ACC112 (cell line): ENCODE results near the gene RGPD5.
"Not testable (repeated sequence)": the region's sequence is repeated elsewhere in the genome, so short reads cannot be mapped to it uniquely, and the experiment has no call there.

Experiments
- H2AFZ ChIP-seq: fragments of 200-600 bp; sonication (generic); one replicate; pipeline ENCODE4 v1.6.0; 2017; ENCODE audit warnings: antibody characterized with exemption, low read length; ENCODE audit not compliant: unreplicated experiment
- H3K27ac ChIP-seq: fragments of 200-600 bp; sonication (generic); 2 replicates; pipeline ENCODE4 v1.5.1; 2014; ENCODE audit warnings: low read depth, mild to moderate bottlenecking, antibody characterized with exemption, low read length, moderate library complexity
- H3K27me3 ChIP-seq: fragments of 200-600 bp; sonication (generic); 2 replicates; pipeline ENCODE4 v1.6.1; 2014; ENCODE audit warnings: mild to moderate bottlenecking, antibody characterized with exemption, low read length, moderate library complexity, mixed read lengths; ENCODE audit not compliant: insufficient read depth
- H3K36me3 ChIP-seq: fragments of 200-600 bp; sonication (generic); 2 replicates; pipeline ENCODE4 v1.6.1; 2016; ENCODE audit warnings: mild to moderate bottlenecking, antibody characterized with exemption, low read length, moderate library complexity, mixed read lengths; ENCODE audit not compliant: insufficient read depth
- H3K4me1 ChIP-seq: fragments of 200-600 bp; sonication (generic); one replicate; pipeline ENCODE4 v1.6.1; 2016; ENCODE audit warnings: low read length, mixed read lengths; ENCODE audit not compliant: insufficient read depth, unreplicated experiment, control insufficient read depth
- H3K4me3 ChIP-seq: fragments of 200-600 bp; sonication (generic); 2 replicates; pipeline ENCODE4 v1.5.1; 2014; ENCODE audit warnings: mild to moderate bottlenecking, low read depth, low read length
- H3K79me2 ChIP-seq: fragments of 200-600 bp; sonication (generic); one replicate; pipeline ENCODE4 v1.6.0; 2016; ENCODE audit warnings: low read length; ENCODE audit not compliant: control insufficient read depth, unreplicated experiment, insufficient read depth

The RGPD5 gene

GRCh38 chr2:109781147-109781816 lies 12.8 kb upstream of the RGPD5 start:
- H3K4me1 ChIP-seq, H3K36me3 ChIP-seq, H3K79me2 ChIP-seq, H3K27ac ChIP-seq, H3K27me3 ChIP-seq, H3K4me3 ChIP-seq, H2AFZ ChIP-seq: not testable (repeated sequence)

GRCh38 chr2:109782446-109782993 lies 11.6 kb upstream of the RGPD5 start:
- not testable (repeated sequence) for H3K36me3 ChIP-seq, H3K79me2 ChIP-seq, H3K27ac ChIP-seq, H3K4me1 ChIP-seq, H3K27me3 ChIP-seq, H3K4me3 ChIP-seq, H2AFZ ChIP-seq

GRCh38 chr2:109791530-109792279 lies 2.4 kb upstream of the RGPD5 start:
- not testable (repeated sequence) for H3K27ac ChIP-seq, H3K4me1 ChIP-seq, H3K79me2 ChIP-seq, H2AFZ ChIP-seq, H3K4me3 ChIP-seq, H3K27me3 ChIP-seq, H3K36me3 ChIP-seq

- H3K36me3 ChIP-seq, H2AFZ ChIP-seq: not testable (repeated sequence)
Measured at GRCh38 chr2:109792659-109793058, 1.4 kb upstream of the RGPD5 start.

DNA sequence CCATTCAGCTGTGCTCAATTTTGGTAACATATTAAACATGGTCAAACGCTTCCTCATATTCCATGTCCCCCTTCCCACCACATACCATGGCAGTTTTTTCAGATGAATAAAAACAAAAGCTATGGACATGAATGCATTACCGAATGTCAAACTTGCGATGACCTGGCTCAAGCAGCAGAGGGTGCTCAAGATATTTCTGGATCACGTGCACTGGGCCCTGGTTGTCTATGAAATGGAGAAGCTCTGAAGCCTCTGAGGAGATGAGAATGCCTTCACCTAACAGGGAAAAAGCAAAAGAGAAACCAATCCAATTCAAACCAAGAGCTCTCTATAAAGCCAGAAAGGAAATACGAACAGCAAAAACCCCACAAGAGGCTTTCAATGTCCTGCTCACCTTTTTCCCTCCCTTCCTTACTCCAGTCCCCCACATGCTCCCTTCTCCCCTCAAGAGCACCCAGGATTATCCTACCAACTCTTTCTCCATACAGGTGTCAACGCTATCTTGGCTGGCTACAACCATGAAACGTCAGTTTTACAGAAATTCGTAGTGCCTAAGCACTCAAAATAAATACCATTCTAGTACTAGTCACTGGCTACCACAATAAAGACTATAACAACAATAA lies 77.1 kb downstream of the RGPD5 start:
- H3K36me3 ChIP-seq, H3K27ac ChIP-seq, H2AFZ ChIP-seq, H3K4me1 ChIP-seq, H3K79me2 ChIP-seq, H3K27me3 ChIP-seq, H3K4me3 ChIP-seq: not testable (repeated sequence)

More at GRCh38 chr2:109792659-109793058, 1.4 kb upstream of the RGPD5 start:
- H3K4me3 ChIP-seq, H3K27ac ChIP-seq, H3K4me1 ChIP-seq, H3K27me3 ChIP-seq, H3K79me2 ChIP-seq: not testable (repeated sequence)

GRCh38 chr2:109876625-109877024 lies 82.5 kb downstream of the RGPD5 start:
- not testable (repeated sequence) for H3K79me2 ChIP-seq, H3K27me3 ChIP-seq, H2AFZ ChIP-seq, H3K36me3 ChIP-seq, H3K4me3 ChIP-seq, H3K27ac ChIP-seq, H3K4me1 ChIP-seq

DNA sequence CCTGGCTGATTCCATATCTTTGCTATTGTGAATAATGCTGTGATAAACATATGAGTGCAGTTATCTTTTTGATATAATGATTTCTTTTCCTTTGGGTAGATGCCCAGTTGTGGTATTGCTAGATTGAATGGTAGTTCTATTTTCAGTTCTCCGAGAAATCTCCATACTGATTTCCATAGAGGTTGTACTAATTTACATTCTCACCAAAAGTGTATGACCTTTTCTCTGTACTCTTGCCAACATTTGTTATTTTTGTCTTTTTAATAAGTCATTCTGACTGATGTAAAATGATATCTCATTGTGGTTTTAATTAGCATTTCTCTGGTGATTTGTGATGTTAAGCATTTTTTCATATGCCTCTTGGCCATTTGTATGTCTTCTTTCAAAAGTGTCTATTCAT lies 88.0 kb downstream of the RGPD5 start:
- H3K27ac ChIP-seq, H3K36me3 ChIP-seq, H3K27me3 ChIP-seq, H3K4me3 ChIP-seq, H3K79me2 ChIP-seq, H2AFZ ChIP-seq, H3K4me1 ChIP-seq: not testable (repeated sequence)

GRCh38 chr2:109888414-109888813 lies 94.3 kb downstream of the RGPD5 start:
- not testable (repeated sequence) for H3K4me1 ChIP-seq, H3K36me3 ChIP-seq, H3K27ac ChIP-seq, H3K79me2 ChIP-seq, H2AFZ ChIP-seq, H3K4me3 ChIP-seq, H3K27me3 ChIP-seq

GRCh38 chr2:109889909-109890308 lies 95.8 kb downstream of the RGPD5 start:
- H3K27ac ChIP-seq, H3K36me3 ChIP-seq, H3K4me3 ChIP-seq, H2AFZ ChIP-seq, H3K27me3 ChIP-seq, H3K79me2 ChIP-seq, H3K4me1 ChIP-seq: not testable (repeated sequence)

DNA sequence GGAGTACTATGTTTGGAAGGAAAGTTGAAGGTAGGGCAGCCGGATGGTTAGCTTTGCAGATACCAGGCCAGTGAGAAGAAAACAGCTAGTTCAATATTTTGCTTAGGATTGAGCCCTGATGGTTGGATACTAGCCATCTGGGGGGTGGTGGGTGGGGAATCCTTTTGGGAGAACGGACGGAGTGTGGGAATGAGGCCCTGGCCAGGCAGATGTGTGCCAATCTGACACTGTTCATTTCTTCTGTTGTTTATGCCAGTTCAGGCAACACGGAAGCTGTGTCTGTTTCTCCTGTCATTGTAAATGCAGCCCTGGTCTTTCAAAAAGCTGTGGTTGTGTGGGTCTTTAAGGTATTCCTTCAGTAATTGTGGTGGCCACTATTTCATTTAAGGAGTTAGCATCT lies 96.9 kb downstream of the RGPD5 start:
- H3K27ac ChIP-seq, H2AFZ ChIP-seq, H3K79me2 ChIP-seq, H3K4me3 ChIP-seq, H3K4me1 ChIP-seq, H3K36me3 ChIP-seq, H3K27me3 ChIP-seq: not testable (repeated sequence)

DNA sequence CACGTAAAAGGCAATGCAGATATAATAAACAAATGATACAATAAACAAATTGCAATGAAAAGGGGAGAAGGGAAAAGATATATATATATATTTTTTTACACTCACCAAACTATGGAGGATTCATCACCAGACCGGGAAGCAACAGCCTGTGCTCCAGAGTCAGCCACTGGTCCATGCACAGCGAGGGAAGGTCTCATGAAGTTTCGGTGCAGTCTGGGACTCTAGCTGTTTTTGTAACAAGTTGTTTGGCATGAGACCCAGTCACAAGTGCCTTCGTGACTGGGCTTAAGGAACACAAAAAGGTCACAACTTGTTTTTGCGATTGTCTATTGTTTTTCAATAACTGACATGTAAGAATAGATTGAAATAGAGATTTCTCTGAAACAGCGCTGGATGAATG lies 99.6 kb downstream of the RGPD5 start:
- H3K27me3 ChIP-seq, H2AFZ ChIP-seq, H3K27ac ChIP-seq, H3K4me3 ChIP-seq, H3K36me3 ChIP-seq, H3K79me2 ChIP-seq, H3K4me1 ChIP-seq: not testable (repeated sequence)
